Activated CD8-positive, alpha-beta T cell treated with anti-CD3 and anti-CD28 coated beads for 36 hours (primary cell): ENCODE data around the gene EED. TPM values are rescaled to one million over a fixed set of nuclear protein-coding genes. Genes with fewer than 3 reads are reported as not detected.
A peak's percentile ranks its signal among the peaks of the same experiment; 100 is the strongest.

Experiments used
- ATAC-seq: fragments of 200-7000 bp; cut with Tn5 transposase; one replicate; pipeline ENCODE4 v1.10.0; 2021; ENCODE audit warnings: mild to moderate bottlenecking, moderate library complexity
- CTCF ChIA-PET: fragments of 350-600 bp; sonication (Branson Sonifier 250); formaldehyde crosslinking; loops from one replicate; lab custom pipeline; 2021; ENCODE audit warnings: antibody characterized with exemption; lab: Charles Lee
- POLR2A ChIA-PET: fragments of 350-600 bp; sonication (Branson Sonifier 250); formaldehyde crosslinking; loops from one replicate; lab custom pipeline; 2021; ENCODE audit warnings: antibody characterized with exemption; lab: Charles Lee
- DNase-seq: peaks from one replicate; pipeline ENCODE4 v3.0.0-alpha.2; 2020
- H3K27ac Mint-ChIP-seq: one replicate; pipeline ENCODE4 v1.8.0; 2021; ENCODE audit warnings: mild to moderate bottlenecking, mixed read lengths
- H3K27me3 Mint-ChIP-seq: one replicate; pipeline ENCODE4 v1.8.0; 2021; ENCODE audit warnings: mixed read lengths
- H3K36me3 Mint-ChIP-seq: one replicate; pipeline ENCODE4 v1.8.0; 2021; ENCODE audit warnings: low read depth, mixed read lengths
- H3K4me1 Mint-ChIP-seq: one replicate; pipeline ENCODE4 v1.8.0; 2021; ENCODE audit warnings: low read depth, mixed read lengths
- H3K4me3 Mint-ChIP-seq: one replicate; pipeline ENCODE4 v1.8.0; 2021; ENCODE audit warnings: mild to moderate bottlenecking, moderate library complexity, mixed read lengths
- H3K9me3 Mint-ChIP-seq: one replicate; pipeline ENCODE4 v1.8.0; 2021; ENCODE audit warnings: mixed read lengths
- CTCF ChIP-seq: fragments of 200-600 bp; IDR thresholded peaks from one replicate; pipeline ENCODE4 v1.8.0; 2022; ENCODE audit warnings: antibody characterized with exemption, mild to moderate bottlenecking
- intact Hi-C: fragments of 100-400 bp; cut with micrococcal nuclease; formaldehyde crosslinking; loops from one replicate; pipeline ENCODE4 v1.10.0; 2022
- total RNA-seq, 2 experiments: library from RNA; stranded (reverse); gene quantifications; one replicate each; pipeline ENCODE4 v1.2.3, GENCODE V29; 2021

EED gene
- total RNA-seq, 2 experiments from 2014 or later = 114 to 117 TPM

DNA sequence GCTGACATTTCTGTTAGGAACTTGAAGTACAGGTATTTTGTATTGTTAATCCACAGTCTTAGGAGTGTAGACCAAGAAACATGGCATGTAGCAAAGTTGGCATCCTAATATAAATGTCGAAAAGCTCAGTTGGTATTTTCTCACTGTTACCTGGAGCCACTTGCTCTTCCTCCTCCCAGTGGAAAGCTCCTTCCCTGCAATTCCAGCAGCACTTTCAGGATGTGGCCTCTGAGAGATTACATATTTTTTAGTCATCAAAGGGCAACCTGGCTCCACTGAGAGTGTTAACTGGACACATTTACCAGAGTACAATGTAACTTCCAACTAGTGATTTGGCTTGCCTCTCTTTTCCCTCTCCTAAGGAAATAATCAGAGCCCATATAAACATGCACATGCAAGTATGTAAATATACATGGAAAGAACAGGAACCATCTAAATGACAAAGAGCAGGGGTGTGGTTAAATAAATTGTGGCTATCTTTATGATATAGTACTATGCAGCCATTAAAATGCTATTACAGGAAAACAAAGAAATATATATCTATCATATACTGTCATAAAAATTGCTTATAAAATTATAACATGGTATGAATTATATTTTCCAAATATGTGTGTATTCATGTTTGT is 14.3 kb upstream of the EED start:
- ChIA-PET POLR2A (interaction anchor here (0.6 to 2.4 kb wide), 8 partner anchors 10 to 182 kb away, joined by 3 to 14 read pairs (median 4); partner anchors contain the start of gene EED), CTCF (interaction anchor here (0.9 to 3.9 kb wide), 7 partner anchors 9 to 189 kb away, joined by 3 to 27 read pairs (median 6); partner anchors contain the start of gene PICALM)
- DNase-seq (no peak), ATAC-seq (no peak)
- Mint-ChIP-seq H3K4me3 (no peak overlapping the region), H3K27me3 (no peaks in the 10 kb centered on the region), H3K9me3 (peaks cover 4% of the 10 kb centered on the region), H3K36me3 (peaks cover 4% of the 10 kb centered on the region), H3K4me1 (peaks cover 66% of the 10 kb centered on the region), H3K27ac (peak overlapping the region; percentile 96)
- intact Hi-C loops = no loop called here
- TF ChIP-seq CTCF = no peak

- Mint-ChIP-seq H3K27me3 (no peaks in the 10 kb centered on the region), H3K27ac (peak overlapping the region; percentile 64), H3K4me3 (peak overlapping the region; percentile 19), H3K36me3 (no peaks in the 10 kb centered on the region), H3K9me3 (no peaks in the 10 kb centered on the region), H3K4me1 (peaks cover 65% of the 10 kb centered on the region)
- ChIA-PET CTCF (interaction anchor here (1.2 to 3.9 kb wide), 6 partner anchors 10 to 162 kb away, joined by 3 to 27 read pairs (median 6); partner anchors contain the start of gene PICALM), POLR2A (interaction anchor here (0.8 to 2.4 kb wide), 6 partner anchors 9 to 183 kb away, joined by 3 to 10 read pairs (median 4); partner anchors contain the start of gene EED)
- intact Hi-C loops = no loop called here
- ATAC-seq (no peak), DNase-seq (no peak)
- no peak for TF ChIP-seq CTCF
Measured at GRCh38 chr11:86230921-86231434, 13.6 kb upstream of the EED start.

- TF ChIP-seq CTCF = no peak
- no peaks in the 10 kb centered on the region for H3K27me3 Mint-ChIP-seq
- DNase-seq (no peak), ATAC-seq (no peak)
- no peak overlapping the region for H3K4me3 Mint-ChIP-seq
- intact Hi-C loops = no loop called here
- ChIA-PET POLR2A (interaction anchor here (1.2 kb wide), 1 partner anchor 57 kb away, joined by 3 read pairs; no protein-coding TSS in a partner anchor), CTCF (interaction anchor here (1.3 to 3.9 kb wide), 3 partner anchors 9 to 42 kb away, joined by 4 to 27 read pairs (median 5); no protein-coding TSS in a partner anchor)
- H3K36me3 Mint-ChIP-seq = no peaks in the 10 kb centered on the region
- peaks cover 54% of the 10 kb centered on the region for H3K4me1 Mint-ChIP-seq
- no peaks in the 10 kb centered on the region for H3K9me3 Mint-ChIP-seq
- no peak overlapping the region for H3K27ac Mint-ChIP-seq
Measured at GRCh38 chr11:86232556-86232955, 12.0 kb upstream of the EED start.

GRCh38 chr11:86234831-86235461 is 9.6 kb upstream of the EED start:
- intact Hi-C loops = no loop called here
- no peaks in the 10 kb centered on the region for H3K36me3 Mint-ChIP-seq
- ChIA-PET POLR2A (no interaction called here), CTCF (interaction anchor here (1.1 kb wide), 1 partner anchor 193 kb away, joined by 3 read pairs; no protein-coding TSS in a partner anchor)
- H3K27me3 Mint-ChIP-seq = no peaks in the 10 kb centered on the region
- H3K27ac Mint-ChIP-seq = no peak overlapping the region
- H3K9me3 Mint-ChIP-seq = no peaks in the 10 kb centered on the region
- ATAC-seq = no peak
- no peak for TF ChIP-seq CTCF
- peaks cover 30% of the 10 kb centered on the region for H3K4me1 Mint-ChIP-seq
- DNase-seq = no peak
- no peak overlapping the region for H3K4me3 Mint-ChIP-seq
